HG02943 (cell line): ENCODE results near the gene GRM7.

Experiments used
- ATAC-seq: cut with Tn5 transposase; IDR thresholded peaks from one replicate; pipeline ENCODE4 v1.9.1; 2021; ENCODE audit warnings: mild to moderate bottlenecking, low read depth, moderate library complexity; ENCODE audit not compliant: unreplicated experiment

Gene GRM7

GRCh38 chr3:6965881-6966280 is 105.0 kb downstream of the GRM7 start:
- ATAC-seq, result no peak

DNA sequence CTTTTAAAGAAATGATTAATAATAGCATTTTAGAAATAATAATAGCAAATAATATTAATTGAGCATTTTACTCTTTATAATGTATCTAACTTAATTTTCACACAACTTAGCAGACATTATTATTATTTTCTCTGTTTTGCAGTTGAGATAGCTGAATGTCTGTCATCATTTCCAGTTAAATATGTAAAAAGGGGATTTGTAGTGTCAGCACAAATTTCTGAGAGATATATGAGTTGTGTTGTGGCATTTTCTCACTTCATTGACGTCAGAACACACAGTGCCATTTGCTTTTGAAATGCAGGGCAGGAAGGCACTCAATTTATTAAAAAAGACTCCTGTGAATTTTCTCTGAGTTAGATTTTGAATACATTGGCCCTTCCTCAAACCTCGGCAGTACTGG is 111.0 kb downstream of the GRM7 start:
- ATAC-seq, result no peak

GRCh38 chr3:6985848-6986247 is 124.9 kb downstream of the GRM7 start:
- no peak for ATAC-seq

DNA sequence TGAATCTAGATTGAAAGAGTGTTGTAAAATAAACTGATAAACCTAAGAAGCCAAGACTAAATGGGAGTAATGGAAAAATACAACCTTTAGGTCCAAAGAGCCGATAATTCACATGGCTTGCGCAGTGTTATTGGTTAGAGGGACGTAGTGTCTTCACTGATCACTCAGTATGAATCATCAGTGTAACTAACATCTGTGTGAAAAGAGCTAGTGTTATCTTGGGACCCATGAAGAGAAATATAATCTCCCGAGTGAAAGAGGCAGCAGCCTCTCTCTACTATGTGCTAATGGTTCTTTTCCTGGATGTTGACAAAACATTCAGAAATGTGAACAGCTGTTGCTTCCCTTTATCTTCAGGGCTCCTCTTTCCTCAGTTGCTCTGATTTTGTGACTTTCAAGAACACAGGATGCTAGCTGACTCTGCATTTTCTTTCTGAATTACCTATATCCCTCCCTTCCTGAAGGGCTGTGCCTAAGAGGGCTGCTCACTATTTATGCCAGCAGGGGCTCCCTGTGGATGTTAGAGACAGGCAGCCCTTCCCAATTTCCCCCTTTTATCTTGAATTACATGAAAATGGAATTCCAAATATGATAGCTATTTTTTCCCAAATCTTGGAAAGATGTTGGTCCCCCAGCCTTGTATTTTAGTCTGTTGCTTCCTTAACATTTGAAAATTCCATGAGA is 128.8 kb downstream of the GRM7 start:
- no peak for ATAC-seq

DNA sequence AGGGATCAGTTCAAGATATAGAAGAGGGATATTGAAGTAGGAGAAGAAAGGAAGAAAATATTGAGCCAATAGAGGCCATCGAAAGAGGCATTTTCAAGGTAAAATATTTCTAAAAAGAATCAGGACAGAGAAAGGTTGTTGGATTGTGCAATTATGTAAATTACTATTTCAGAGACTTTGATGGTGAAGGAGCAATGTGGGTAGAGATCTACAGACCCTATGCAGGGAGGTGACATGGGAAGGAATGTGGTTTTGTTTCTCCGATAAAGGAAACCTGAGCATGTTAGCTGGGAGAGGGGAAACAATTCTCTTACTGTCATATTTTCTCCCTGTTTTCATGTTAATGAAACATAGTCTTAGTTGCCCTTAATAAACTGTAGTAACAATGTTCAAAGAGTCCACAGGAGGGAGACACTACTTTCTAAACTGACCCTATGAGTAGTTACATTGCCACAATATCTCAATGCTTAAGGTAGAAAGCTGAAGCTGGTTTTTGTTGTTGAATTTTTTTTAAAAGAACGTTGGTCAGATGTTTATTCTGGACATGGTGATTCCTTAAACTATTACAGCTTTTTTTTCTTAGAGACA is 133.3 kb downstream of the GRM7 start:
- ATAC-seq, result no peak

DNA sequence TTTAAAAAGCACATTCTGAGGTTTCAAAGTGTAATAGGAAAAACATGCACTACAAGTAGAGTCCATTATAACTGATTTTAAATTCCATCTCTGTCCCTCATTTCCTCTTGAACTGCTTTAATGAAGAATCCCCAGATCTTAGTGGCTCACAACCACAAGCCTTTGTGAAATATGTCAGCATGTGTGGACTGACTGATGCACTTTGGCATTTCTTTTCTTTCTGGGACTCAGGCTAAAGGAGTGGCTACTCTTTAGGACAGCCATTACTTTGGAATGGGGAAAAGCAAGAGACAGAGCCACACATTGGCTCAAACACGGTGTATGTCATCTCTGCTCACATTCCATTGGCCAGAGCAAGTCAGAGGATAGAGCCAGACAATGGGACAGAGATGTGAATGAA is 139.6 kb downstream of the GRM7 start:
- no peak for ATAC-seq

GRCh38 chr3:7001370-7001769 is 140.5 kb downstream of the GRM7 start:
- no peak for ATAC-seq

DNA sequence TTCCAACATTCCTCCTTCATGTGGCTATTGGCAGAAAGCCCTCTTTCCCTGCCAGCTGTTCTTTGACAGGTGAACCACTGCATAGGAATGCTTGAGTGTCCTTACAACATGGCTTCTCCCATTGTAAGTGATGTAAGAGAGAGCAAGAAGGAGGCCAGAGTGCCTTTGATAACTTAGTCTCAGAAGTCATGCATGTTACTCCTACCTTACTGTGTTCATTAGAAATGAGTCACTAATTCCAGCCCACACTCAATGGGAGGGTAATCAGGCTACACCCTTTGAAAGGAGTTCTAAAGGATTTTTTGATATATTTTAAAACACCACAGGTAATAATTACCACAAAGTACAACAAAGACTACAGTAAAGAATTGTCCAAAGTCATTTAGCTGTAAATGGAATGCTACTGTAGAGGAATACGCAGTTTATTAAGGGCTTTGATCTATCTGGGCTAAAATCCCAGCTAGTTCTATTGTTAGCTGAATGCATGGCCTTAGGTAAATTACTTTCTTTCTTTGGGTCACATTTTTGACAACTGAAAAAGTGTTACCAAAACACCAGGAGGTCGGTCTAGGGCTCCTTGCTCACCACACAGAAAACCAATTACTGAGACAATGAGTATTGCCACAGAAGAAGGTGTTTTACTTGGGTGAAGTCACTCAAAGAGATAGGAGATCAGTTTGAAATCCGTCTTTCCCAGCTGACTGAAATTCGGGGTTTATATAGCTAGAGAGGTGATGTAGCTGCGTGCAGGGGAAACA is 154.9 kb downstream of the GRM7 start:
- no peak for ATAC-seq

DNA sequence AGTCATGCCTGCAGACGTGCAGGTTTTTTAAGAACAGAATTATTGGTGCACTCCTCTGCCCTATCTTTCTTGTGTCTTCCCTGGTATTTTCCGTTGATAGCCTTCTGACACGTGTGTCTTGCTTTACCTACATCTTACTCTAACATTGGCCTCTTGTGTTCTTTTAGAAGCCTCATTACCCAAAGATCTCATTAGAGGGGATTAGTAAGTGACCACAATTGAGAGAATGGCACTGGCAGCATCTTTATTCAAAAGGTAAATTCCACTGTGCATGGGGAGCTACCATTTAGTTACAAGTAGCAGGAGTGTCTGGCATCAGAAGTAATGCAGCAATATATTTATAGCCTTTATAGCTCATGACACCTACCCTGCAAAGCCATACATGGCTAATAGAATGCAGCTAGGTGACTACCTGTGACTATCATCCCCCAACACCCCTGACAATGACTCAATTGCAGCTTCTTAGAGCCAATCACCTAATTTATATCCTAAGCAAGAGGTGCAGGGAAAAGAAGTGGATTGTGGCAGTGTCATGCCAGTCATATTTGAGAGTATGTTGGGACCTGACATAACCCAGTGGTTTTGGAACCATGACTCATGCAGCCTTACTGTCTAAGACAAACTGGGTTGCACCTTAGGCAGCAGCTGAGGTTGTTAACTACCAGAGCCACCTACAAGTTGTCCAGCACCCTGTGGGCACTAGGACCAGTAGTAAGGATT is 164.8 kb downstream of the GRM7 start:
- ATAC-seq, result no peak

DNA sequence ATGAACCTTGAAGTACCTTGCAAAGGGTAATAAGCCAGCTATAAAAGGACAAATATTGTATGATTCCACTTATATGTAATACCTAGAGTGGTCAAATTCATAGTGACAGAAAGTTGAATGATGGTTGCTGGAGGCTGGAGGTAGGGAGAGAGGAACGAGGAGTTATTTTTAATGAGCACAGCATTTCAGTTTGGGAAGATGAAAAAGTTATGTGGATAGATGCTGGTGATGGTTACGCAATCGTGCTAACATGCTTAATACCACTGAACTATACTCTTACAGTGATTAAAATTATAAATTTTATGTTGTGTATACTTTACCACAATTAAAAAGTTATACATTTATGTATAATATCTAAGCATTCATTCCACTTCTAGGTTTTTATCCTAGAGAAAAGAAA is 168.6 kb downstream of the GRM7 start:
- no peak for ATAC-seq

- no peak for ATAC-seq
Measured at GRCh38 chr3:7038394-7038793, 177.5 kb downstream of the GRM7 start.

DNA sequence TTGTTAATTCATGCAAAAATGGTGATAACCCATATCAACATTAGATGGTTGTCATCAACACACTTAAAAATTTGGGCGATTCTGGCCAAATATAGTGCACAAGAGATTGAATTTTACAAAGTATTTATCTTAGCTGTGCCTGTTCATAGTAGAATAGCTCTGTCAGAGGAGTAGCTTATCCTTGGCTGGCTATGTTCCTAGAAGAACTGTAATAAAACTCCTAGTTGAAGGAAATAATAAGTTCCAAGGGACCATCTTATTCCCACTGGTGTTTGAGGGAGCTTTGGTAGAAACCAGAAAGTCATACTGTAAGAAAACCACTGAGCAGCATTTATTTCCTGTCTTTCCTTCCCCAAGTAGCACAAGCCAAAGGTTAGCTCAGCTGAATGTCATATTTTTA is 201.8 kb downstream of the GRM7 start:
- no peak for ATAC-seq

GRCh38 chr3:7070461-7070860 is 209.5 kb downstream of the GRM7 start:
- ATAC-seq, result no peak

GRCh38 chr3:7074217-7074616 is 213.3 kb downstream of the GRM7 start:
- no peak for ATAC-seq

DNA sequence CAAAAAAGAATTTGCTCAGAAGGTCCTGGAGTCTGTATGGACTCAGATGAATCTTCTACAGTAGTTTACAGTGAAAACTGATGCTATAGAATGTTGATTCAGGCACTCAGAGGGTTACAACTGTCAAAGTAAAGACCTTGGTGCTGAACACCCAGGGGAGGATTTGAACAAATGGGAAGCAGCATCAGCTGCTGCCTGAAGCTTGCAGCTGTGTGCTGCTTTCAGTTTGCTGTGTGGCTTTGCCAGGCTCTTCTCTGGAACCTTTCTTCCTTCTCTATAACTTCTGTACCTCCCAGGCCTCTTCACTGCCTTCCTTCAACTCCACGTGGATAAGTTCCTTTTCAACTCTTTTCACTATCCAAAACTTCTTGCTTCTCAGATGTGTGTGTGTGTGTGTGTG is 214.2 kb downstream of the GRM7 start:
- ATAC-seq, result no peak

DNA sequence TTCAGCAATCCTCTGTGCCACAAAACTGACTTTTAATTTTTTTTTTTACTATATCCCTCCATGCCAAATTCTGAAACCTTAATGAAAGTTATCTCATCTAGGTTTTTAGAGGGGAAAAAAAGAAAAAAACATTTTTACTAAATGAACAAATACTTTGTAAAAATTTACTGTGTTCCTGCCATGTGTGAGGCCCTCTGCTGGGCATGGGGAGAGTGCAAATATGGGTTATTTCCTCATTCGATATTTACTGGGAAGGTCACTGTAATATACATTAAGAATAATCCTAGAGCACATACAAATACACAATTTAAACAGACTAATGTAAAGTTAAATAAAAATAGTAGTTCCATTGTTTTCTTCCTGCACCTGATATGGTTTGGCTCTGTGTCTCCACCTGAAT is 215.0 kb downstream of the GRM7 start:
- ATAC-seq, result no peak

DNA sequence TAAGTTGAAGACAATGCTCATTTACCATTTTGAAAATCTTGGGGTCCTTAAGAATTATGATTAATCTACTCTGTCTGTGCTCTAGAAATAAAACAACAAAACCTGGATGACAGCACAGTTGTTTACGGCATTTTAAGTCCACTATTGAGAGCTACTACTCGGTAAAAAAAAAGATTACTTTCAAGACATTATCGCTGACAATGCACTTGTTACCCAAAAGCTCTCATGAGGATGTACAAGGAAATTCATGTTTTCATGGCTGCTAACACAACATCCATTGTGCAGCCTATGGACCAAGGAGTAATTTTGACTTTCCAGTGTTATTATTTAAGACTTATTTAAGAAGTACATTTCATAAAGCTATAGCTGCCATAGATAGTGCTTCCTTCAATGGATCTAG is 221.3 kb downstream of the GRM7 start:
- no peak for ATAC-seq

- ATAC-seq, result no peak
Measured at GRCh38 chr3:7086417-7086816, 225.5 kb downstream of the GRM7 start.

DNA sequence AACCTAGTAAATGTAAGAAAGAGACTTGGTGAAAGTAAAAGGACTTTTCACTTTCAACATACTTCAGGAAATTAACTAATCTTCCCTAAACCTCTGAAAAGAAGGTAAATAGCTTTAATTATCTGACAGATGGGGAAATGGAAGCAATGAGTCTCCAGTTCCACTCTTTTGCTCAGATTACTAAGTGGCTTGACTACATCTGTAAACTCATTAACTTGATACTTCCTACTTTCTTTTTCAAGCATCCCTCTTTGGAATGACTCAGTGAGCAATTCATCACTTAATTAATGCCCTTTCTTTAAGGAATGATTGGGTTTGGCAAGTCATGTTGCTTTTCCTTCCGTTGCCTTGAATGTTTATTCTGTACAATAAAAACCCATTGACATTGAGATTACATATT is 234.2 kb downstream of the GRM7 start:
- no peak for ATAC-seq

DNA sequence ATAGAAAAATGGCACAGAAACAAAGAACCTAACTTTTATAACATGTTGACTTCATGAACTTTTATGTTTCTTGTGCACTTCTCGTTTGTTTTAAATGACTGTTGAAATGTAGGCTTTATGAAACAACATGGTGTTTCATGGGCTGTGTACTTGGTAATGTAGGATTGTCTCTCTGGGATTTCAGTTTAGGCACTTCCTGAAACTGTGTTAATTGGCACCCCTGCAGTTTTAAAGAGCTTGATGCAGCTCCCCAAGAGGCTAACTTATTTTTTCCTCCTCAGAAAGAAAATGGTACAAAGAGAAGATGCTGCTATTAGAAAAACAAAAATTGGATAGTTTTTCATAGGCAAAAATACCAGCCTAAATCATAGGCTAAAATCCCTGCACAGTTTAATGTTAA is 239.2 kb downstream of the GRM7 start:
- ATAC-seq, result no peak

GRCh38 chr3:7106635-7107034 is 245.7 kb downstream of the GRM7 start:
- ATAC-seq, result no peak
